NCI-H2196 (cell line): ENCODE results near the gene DOP1A.

Experiments
- DNase-seq: peaks from one replicate; lab custom pipeline; 2025; ENCODE audit not compliant: unreplicated experiment; lab: John Stamatoyannopoulos, UW

Gene DOP1A

DNA sequence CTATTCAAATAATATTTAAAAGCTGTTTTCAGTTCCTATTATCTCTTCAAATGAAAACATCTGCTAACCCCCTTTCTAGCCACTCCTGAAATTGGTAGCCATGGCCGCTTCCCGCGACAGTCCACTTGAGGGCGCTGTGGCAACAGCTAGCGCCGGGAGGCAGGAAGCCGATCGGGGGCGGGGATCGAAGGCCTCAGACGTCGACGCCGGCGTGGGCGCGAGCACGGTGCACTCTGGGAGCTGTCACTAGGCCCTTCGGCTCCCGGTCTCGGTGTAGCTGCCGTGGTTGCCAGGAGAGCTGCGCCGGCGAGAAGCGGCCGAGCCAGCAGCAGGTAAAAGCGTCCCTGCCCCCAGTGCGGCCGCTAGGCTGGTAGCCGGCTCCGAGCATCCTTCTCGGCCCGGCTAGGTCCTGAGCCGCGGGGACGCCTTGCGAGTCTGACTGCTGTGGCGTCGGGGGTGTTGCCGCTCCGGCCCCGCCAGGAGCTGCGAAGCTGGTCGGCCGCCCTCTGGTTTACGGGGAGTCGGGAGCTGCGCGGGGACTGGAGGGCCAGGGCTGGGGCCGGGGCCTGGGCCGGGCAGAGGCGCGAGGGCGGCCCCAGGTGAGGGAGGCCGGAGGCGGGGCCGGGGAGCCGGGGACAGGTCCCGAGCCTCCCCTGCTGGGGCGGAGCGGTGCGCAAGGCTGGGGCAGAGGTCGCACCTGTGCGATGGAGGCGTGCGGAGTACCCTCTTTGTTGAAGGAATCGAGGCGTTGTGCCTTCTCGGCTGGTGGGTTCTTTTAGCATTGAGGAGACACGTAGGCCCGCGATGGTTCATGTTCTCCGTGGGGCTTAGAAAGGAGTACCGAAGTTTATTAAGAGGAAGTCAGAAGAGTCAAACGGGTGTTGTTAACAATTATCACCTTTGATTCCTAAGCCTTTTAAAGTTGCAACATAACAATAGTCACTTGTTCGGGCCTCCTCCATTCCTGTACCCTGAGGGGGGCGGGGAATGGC, at the start of gene DOP1A:
Gene DOP1A (plus strand): TSS at position 224 of the 992 bp plus-strand sequence. CDS start 29,307 bp downstream, outside the sequence.
- peak; percentile 96 for DNase-seq

DNA sequence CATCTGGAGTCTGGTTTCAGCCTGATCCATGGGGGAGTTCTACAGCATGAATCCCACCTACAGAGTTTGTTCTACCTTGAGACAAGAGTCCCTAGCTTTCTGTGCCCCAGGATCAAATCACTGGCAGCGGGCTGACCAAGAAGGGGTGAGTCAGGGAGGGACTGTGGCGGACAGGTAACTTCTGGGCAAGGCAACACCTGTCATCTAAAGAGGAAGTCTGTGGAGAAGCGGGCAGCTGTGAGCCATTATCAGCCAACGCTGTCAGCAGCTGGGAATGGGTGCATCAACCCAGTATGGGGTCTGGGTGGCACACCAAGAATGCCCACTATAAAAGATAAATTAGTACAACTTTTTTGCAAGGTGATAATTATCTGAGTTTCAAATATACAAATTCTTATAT, 47.7 kb upstream of the DOP1A start:
- DNase-seq: no peak

DNA sequence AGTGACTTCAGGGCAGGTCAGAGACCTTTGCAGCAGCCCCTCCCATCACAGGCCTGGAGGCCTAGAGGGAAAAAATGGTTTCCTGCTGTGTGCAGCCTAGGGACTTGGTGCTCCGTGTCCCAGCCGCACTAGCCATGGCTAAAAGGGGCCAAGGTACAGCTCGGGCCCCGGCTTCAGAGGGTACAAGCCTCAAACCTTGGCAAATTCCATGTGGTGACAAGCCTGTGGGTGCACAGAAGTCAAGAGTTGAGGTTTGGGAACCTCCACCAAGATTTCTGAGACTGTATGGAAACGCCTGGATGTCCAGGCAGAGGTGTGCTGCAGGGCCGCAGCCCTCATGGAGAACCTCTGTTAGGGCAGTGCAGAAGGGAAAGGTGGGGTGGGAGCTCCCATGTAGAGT, 35.8 kb upstream of the DOP1A start:
- DNase-seq: no peak

GRCh38 chr6:83038246-83038645, 29.2 kb upstream of the DOP1A start:
- DNase-seq: no peak

- no peak for DNase-seq
These were observed 24.9 kb upstream of the DOP1A start for GRCh38 chr6:83042467-83043053.

DNA sequence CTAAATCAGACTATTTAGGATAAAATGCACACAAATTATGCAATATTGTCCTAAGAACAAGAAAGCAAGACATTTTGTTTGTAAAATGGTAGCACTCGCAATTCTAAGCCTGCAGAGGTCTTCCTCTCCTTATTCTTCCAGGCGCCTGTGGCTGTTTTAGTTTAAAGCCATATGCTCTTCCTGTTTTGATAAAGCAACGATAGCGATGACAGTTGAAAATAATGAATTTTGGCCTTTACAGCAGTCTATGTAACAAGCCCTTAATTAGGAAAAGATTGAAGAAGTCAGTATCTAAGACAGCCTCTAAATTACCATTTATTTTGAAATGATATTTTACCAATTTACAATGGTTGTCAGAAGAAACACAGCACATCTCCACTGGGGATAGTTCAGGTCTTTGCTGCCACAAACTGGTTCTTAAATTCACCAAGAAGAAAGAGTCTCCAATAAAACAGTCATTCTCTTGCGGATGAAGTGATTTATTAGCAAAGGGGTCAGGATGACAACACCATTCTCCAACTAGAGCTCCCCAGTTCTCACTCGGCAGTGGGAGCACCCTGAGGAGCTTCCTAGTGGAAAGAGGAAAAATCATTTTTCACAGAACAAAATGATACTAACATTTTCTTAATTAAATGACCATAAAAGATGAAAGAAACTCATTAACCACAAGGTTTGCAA, 23.2 kb upstream of the DOP1A start:
- no peak for DNase-seq

GRCh38 chr6:83047065-83047754, 20.3 kb upstream of the DOP1A start:
- peak; percentile 37 for DNase-seq

GRCh38 chr6:83051377-83052172, 15.9 kb upstream of the DOP1A start:
- DNase-seq: no peak

- no peak for DNase-seq
These were observed 13.8 kb upstream of the DOP1A start for GRCh38 chr6:83053678-83054077.

GRCh38 chr6:83055366-83055964, 12.0 kb upstream of the DOP1A start:
- peak; percentile 55 for DNase-seq

DNA sequence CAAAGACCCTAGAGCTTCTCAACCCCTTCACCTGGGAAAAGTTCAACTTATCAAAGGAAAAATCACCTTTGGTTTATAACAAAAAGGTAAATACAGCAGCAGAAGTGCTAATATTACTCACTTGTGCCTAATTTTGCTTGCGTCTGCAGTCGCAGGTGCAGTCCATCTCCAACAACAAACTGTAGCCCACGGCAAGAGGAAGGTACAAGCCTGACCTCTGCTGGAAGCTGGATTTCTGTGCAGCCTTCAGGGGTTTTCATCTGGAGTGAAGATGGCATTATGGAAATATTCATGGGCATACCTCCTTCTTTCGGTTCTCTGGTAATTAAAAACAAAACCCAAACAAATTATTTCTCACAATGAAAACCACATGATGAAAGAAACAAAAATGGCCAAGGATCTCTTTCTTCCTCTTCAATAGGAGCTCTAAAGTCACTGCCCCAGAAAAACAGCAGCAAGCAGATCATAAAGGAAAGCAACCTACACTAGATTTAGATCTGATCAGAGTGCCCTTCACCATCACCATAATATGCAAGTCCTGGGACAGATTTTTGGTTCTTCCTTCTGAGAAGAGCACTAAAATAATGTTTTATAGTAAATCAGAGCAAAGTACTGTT, 9.7 kb upstream of the DOP1A start:
- peak; percentile 68 for DNase-seq

DNA sequence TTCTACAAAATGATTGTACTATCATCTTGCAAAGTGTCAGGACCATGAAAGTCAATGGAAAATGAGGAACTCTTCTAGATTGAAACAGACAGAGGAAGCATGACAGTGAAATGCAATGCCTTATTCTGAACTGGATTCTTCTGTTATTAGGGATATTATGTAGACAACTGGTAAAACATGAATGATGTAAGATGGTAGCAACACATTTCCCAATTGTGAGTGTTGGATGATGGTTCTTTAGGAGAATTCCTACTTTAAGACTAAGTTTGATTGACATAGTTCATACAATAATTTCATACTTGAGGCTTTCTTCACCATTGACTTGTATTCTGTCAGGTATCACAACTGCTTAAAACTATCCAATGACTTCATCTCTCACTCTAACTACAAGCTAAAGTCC, 6.3 kb upstream of the DOP1A start:
- DNase-seq: no peak

DNA sequence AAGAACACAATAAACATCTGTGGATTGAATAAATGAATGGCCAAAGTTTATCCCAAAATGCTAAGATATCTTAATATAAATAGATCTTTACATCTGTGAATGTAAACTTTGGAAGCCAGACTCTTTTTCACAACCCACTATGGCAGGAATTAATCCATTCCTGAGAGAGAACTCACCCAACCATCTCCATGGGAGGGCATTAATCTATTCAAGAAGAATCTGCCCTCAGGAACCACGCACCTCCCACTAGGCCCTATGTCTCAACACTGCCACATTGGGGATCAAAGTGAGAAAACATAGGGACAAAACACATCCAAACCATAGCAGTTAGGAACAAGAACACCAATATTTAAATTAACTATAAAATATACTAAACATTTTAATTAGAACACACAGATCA, 5.2 kb upstream of the DOP1A start:
- DNase-seq: no peak

DNA sequence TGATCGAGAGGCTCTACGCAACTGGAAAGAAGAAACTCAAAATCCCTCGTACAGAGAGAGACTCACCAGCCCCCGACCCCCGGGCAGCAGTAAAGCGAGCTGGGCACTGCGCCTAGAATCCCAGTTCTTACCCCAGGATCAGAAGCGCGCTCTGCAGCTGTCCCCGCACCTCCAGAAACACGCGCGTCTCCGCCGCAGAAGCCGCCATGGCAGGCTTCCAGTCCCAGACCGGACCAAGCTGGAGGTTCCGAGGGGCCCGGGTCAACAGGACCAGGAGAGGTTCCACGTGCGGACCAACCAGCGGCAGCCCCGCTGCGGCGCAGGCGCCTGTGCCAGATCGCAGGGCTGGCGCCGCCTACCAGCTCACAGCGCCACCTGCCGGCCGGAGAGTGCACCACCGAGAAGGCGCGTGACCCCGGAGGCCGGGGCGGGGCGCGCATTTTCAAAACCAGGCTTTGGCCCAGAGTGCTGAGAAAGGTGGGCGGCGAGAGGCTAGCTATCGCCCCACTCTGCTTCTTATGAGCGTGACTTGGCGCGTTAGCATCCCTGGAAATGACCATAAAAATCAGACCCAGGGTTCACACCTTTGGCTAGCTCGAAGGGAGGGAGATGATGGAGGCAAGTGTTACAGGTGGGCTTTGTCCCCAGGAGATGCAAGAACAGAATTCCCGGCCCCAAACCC, 1.8 kb upstream of the DOP1A start, which contains the start of gene UBE3D:
Gene UBE3D (minus strand): TSS at position 331 of the 682 bp plus-strand sequence. CDS start 123 bp downstream, at position 208.
- peak; percentile 88 for DNase-seq

DNA sequence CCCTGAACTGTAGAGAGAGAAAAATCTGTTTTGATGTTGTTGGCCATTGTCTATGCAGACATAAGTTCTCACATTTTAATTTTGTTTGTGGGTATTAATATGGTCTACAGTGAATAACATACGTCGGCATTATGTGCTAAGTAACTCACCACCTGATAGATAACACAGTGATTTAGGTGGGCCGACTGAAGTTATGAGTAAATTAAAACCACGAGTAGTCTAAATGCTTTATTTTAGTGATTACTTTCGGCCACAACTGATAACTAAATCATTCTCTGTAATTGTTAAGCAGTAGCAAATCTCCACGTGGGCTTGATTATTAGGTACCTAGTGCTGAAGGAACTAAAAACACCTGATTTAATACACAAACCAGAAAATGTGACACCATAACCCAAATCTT, 1.1 kb downstream of the DOP1A start:
- no peak for DNase-seq

DNA sequence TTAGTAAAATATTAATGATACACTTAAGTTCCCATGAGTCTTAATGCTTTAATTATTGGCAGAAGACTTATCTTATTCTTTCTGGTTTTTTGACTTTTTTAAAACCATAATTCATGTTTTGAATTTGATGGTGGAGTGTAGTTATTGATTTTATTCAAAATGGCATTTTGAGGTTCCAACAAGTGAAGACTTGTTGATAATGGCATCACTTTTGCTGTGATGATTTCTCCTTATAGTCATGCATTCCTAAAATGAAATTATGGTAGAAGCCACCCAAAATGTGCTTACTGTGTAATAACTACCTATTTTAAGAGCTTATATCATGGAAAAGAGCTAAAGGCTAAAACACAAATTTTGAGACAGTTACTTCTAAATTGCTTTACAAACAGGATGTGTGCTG, 2.2 kb downstream of the DOP1A start:
- no peak for DNase-seq

DNA sequence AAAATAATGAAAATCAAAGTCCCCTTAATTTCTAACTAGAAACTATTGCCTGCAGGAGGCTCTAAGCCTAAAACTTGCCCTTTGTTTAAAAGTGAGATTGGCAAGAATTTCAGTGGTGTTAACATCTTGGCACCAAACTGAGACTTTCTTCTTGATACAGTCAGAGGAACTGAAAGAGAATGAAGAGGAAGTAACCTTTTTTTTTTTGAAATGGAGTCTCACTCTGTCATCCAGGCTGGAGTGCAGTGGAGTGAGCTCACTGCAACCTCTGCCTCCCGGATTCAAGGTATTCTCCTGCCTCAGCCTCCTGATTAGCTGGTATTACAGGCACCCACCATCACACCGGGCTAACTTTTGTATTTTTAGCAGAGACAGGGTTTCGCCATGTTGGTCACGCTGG, 3.6 kb downstream of the DOP1A start:
- peak; percentile 14 for DNase-seq

DNA sequence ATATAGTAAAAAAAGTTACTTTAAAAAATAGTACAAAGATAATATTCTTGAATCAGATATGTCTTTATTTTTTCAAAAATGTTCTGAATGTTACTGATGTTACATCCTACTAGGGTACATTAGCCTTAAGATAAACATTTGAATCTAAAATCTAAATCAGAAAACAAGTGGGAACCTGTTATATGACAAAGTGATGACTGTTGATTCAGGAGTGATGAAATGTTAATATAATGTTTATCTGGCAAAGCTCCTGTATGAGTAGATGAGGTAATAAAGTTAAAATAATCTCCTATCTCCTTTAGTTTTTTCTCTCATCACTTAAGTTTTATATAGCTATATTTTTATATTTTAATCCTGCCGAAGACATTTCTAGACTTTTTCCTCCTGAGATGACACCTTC, 4.2 kb downstream of the DOP1A start:
- no peak for DNase-seq

GRCh38 chr6:83072726-83073125, 5.3 kb downstream of the DOP1A start:
- no peak for DNase-seq
